Measurements from ENCODE around the gene SMAD4. TPM values are rescaled to one million over a fixed set of nuclear protein-coding genes. Genes with fewer than 3 reads are reported as not detected.

SMAD4 gene
- total RNA-seq, 1 experiment from 2014 or later = 172 TPM

GRCh38 chr18:51077217-51077616, 47.2 kb downstream of the SMAD4 start:
- Histone ChIP-seq H3K18ac (ENCODE audit: insufficient read length, low read depth, low read length) (no peak overlapping the region), H3T11ph (ENCODE audit: low read length) (no peak overlapping the region), H3K4me1 (ENCODE audit: insufficient read depth, low read length) (no peaks in the 10 kb centered on the region), H3K79me1 (ENCODE audit: insufficient read depth, low read depth, low read length, poor library complexity, severe bottlenecking) (no peaks in the 10 kb centered on the region), H2BK12ac (ENCODE audit: insufficient read length, low read depth, low read length) (no peak overlapping the region), H2AFZ (ENCODE audit: low read length) (no peak overlapping the region), H2BK20ac (ENCODE audit: low read depth, low read length, poor library complexity, severe bottlenecking) (no peak overlapping the region), H2BK15ac (ENCODE audit: low read depth, low read length) (no peak overlapping the region), H3K9me3 (ENCODE audit: control insufficient read depth, low read depth, low read length) (no peaks in the 10 kb centered on the region), H2BK120ac (ENCODE audit: low read depth, low read length, poor library complexity, severe bottlenecking) (no peak overlapping the region), H4K5ac (ENCODE audit: insufficient read length, low read depth, low read length) (no peak overlapping the region), H3K14ac (ENCODE audit: insufficient read depth, low read length) (no peak overlapping the region), H2AK5ac (ENCODE audit: insufficient read length, low read length) (no peak overlapping the region), H2BK5ac (ENCODE audit: insufficient read length, low read length) (no peak overlapping the region), H3K4me2 (ENCODE audit: insufficient read depth, insufficient read length, low read length) (no peak overlapping the region), H3K27me3 (ENCODE audit: insufficient read depth, low read length) (no peaks in the 10 kb centered on the region), H4K91ac (ENCODE audit: insufficient read length, low read depth, low read length) (no peak overlapping the region), H3K27ac (ENCODE audit: insufficient read length, low read depth, low read length) (no peak overlapping the region), H3K23me2 (ENCODE audit: insufficient read length, low read depth, low read length, poor library complexity, severe bottlenecking) (no peaks in the 10 kb centered on the region), H3K56ac (ENCODE audit: insufficient read length, low read depth, low read length) (no peak overlapping the region), H4K8ac (replicated peaks; ENCODE audit: insufficient read length, low read depth, low read length) (no peak overlapping the region), H3K9ac (ENCODE audit: extremely low read depth, insufficient read length, low read length) (no peak overlapping the region), H3K23ac (ENCODE audit: insufficient read length, low read depth, low read length) (no peak overlapping the region), H3K79me2 (ENCODE audit: insufficient read depth, low read length) (no peaks in the 10 kb centered on the region), H3K4ac (ENCODE audit: low read depth, low read length) (no peak overlapping the region), H4K20me1 (ENCODE audit: control insufficient read depth, insufficient read depth, insufficient read length) (no peaks in the 10 kb centered on the region)
- no peak overlapping the region for H3K27ac Mint-ChIP-seq
- no peaks in the 10 kb centered on the region for H3K4me1 Mint-ChIP-seq
- no peak overlapping the region for H3K4me3 Mint-ChIP-seq
- no peak for DNase-seq
- no peaks in the 10 kb centered on the region for H3K27me3 Mint-ChIP-seq (ENCODE audit: low read depth)
- TF ChIP-seq CTCF (conservative IDR thresholded peaks at IDR 0.05) = no peak
- no CpG with 5 or more reads among the region's 2 CpGs for WGBS (ENCODE audit: extremely low coverage, insufficient read length, low lambda C conversion rate)
- peaks cover 27 to 84% (median 81%) of the 10 kb centered on the region in 3 experiments; a peak in 6 of 7 replicates for H3K36me3 Mint-ChIP-seq (ENCODE audit: insufficient read depth in 1 of 3, low read depth in 3 of 3)
- H3K9me3 Mint-ChIP-seq = no peaks in the 10 kb centered on the region

All from H9 (cell line).